Measurements from ENCODE around the gene ABCA10.
"Not testable (repeated sequence)": the region's sequence is repeated elsewhere in the genome, so short reads cannot be mapped to it uniquely, and the experiment has no call there.

Gene ABCA10

GRCh38 chr17:69198238-69198637 is 30.4 kb downstream of the ABCA10 start:
- CTCF ChIA-PET, result no interaction called here
- Histone ChIP-seq H3K27ac (ENCODE audit: extremely low read depth, low read depth, low read length) (no peak overlapping the region), H3K4me3 (ENCODE audit: low read depth, low read length) (no peak overlapping the region), H3K4me1 (ENCODE audit: control insufficient read depth, insufficient read depth, low read length) (no peaks in the 10 kb centered on the region), H3K9me3 (ENCODE audit: control insufficient read depth, insufficient read depth, low read depth, low read length) (no peaks in the 10 kb centered on the region), H3K36me3 (ENCODE audit: control insufficient read depth in 2 of 2, insufficient read depth in 1 of 2, low read length in 2 of 2) (no peaks in the 10 kb centered on the region)
- POLR2A ChIA-PET, result no interaction called here
- TF ChIP-seq FEZF1 (tag by site-specific recombination; IDR thresholded peaks at IDR 0.05) (no peak), ZNF10 (tag by site-specific recombination; IDR thresholded peaks at IDR 0.05) (no peak), ZBTB48 (tag by site-specific recombination; IDR thresholded peaks at IDR 0.05) (no peak), ZNF140 (tag by site-specific recombination; IDR thresholded peaks at IDR 0.05) (no peak), GLI4 (tag by site-specific recombination; IDR thresholded peaks at IDR 0.05) (no peak), ZNF654 (tag by site-specific recombination; IDR thresholded peaks at IDR 0.05; ENCODE audit: low read depth) (no peak), GLI2 (tag by site-specific recombination; IDR thresholded peaks at IDR 0.05; ENCODE audit: borderline replicate concordance, low read depth) (no peak), ZNF426 (tag by site-specific recombination; IDR thresholded peaks at IDR 0.05) (no peak), KLF16 (tag by site-specific recombination; IDR thresholded peaks at IDR 0.05) (no peak), ZNF223 (tag by site-specific recombination; IDR thresholded peaks at IDR 0.05) (no peak), ZNF350 (tag by site-specific recombination; IDR thresholded peaks at IDR 0.05) (no peak), ZIC2 (tag by site-specific recombination; IDR thresholded peaks at IDR 0.05) (no peak), ZNF621 (tag by site-specific recombination; IDR thresholded peaks at IDR 0.05) (no peak), KLF1 (tag by site-specific recombination; IDR thresholded peaks at IDR 0.05) (no peak), ZNF580 (tag by site-specific recombination; IDR thresholded peaks at IDR 0.05) (no peak), ZNF37A (tag by site-specific recombination; IDR thresholded peaks at IDR 0.05) (no peak), ZNF18 (tag by site-specific recombination; IDR thresholded peaks at IDR 0.05) (no peak), PRDM4 (tag by site-specific recombination; IDR thresholded peaks at IDR 0.05) (no peak)

GRCh38 chr17:69196105-69196653 is 32.4 kb downstream of the ABCA10 start:
- H3K9me3 ChIP-seq (ENCODE audit: control insufficient read depth, insufficient read depth, low read depth, low read length); H3K27ac ChIP-seq (ENCODE audit: extremely low read depth, low read depth, low read length); H3K4me1 ChIP-seq (ENCODE audit: control insufficient read depth, insufficient read depth, low read length); POLR2A ChIA-PET; H3K36me3 ChIP-seq (ENCODE audit: control insufficient read depth in 2 of 2, insufficient read depth in 1 of 2, low read length in 2 of 2); H3K4me3 ChIP-seq (ENCODE audit: low read depth, low read length): not testable (repeated sequence)
- CTCF ChIA-PET, result interaction anchor here (0.6 kb wide), 1 partner anchor 527 kb away, joined by 3 read pairs; no protein-coding TSS in a partner anchor

GRCh38 chr17:69192754-69193153 is 35.9 kb downstream of the ABCA10 start:
- Histone ChIP-seq H3K36me3 (ENCODE audit: control insufficient read depth in 2 of 2, insufficient read depth in 1 of 2, low read length in 2 of 2) (no peaks in the 10 kb centered on the region), H3K27ac (ENCODE audit: extremely low read depth, low read depth, low read length) (no peak overlapping the region), H3K9me3 (ENCODE audit: control insufficient read depth, insufficient read depth, low read depth, low read length) (no peaks in the 10 kb centered on the region), H3K4me3 (ENCODE audit: low read depth, low read length) (no peak overlapping the region), H3K4me1 (ENCODE audit: control insufficient read depth, insufficient read depth, low read length) (peaks cover 3% of the 10 kb centered on the region; the same call in 1 of the 2 replicates)
- CTCF ChIA-PET, result no interaction called here
- POLR2A ChIA-PET, result no interaction called here
- TF ChIP-seq HOXC10 (CRISPR knock-in tag; IDR thresholded peaks at IDR 0.05) (no peak), ZNF514 (tag by site-specific recombination; IDR thresholded peaks at IDR 0.05) (no peak), ZNF48 (tag by site-specific recombination; IDR thresholded peaks at IDR 0.05) (no peak), ZNF626 (tag by site-specific recombination; IDR thresholded peaks at IDR 0.05) (no peak), ZNF473 (tag by site-specific recombination; IDR thresholded peaks at IDR 0.05) (no peak), WT1 (tag by site-specific recombination; IDR thresholded peaks at IDR 0.05) (no peak), ZNF214 (tag by site-specific recombination; IDR thresholded peaks at IDR 0.05; ENCODE audit: borderline replicate concordance) (no peak), ZNF280C (tag by site-specific recombination; IDR thresholded peaks at IDR 0.05) (no peak)
